Caco-2 (cell line): Measurements from ENCODE around the gene REELD1. TPM values are rescaled to one million over a fixed set of nuclear protein-coding genes. Genes with fewer than 3 reads are reported as not detected.

Experiments used
- BruUV-seq: library from RNA; stranded (reverse); fragments of 400-500 nt; replicated peaks from 2 replicates; lab custom pipeline; 2021; lab: Mats Ljungman, UMichigan
- CTCF ChIA-PET: fragments of 300-600 bp; sonication (Branson Sonifier 250); formaldehyde crosslinking; loops from one replicate; lab custom pipeline; 2022; ENCODE audit warnings: antibody characterized with exemption; lab: Charles Lee
- POLR2A ChIA-PET: fragments of 300-600 bp; sonication (Branson Sonifier 250); formaldehyde crosslinking; loops from one replicate; lab custom pipeline; 2022; ENCODE audit warnings: antibody characterized with exemption; lab: Charles Lee
- DNase-seq, 2 experiments: peaks; one replicate each; pipeline versions ENCODE4 v3.0.0 to v3.0.0-alpha.2; 2020 to 2022
- H3K27me3 ChIP-seq: replicated peaks from 2 replicates; pipeline ENCODE4 v1.6.0; 2011; ENCODE audit warnings: low read length; ENCODE audit not compliant: control insufficient read depth, insufficient read depth
- H3K36me3 ChIP-seq: 2 replicates; pipeline ENCODE4 v1.5.1; 2011; ENCODE audit warnings: low read length; ENCODE audit not compliant: control insufficient read depth, insufficient read depth
- H3K4me1 ChIP-seq: fragments of 250-450 bp; sonication (Bioruptor Pico); 2 replicates; pipeline ENCODE4 v1.5.1; 2020; ENCODE audit warnings: mild to moderate bottlenecking
- H3K4me3 ChIP-seq: 2 replicates; pipeline ENCODE4 v1.5.1; 2011; ENCODE audit warnings: low read depth, mild to moderate bottlenecking, control low read depth, low read length
- H3K9me3 ChIP-seq: fragments of 250-450 bp; sonication (Bioruptor Pico); 2 replicates; pipeline ENCODE4 v1.5.1; 2020; ENCODE audit warnings: mild to moderate bottlenecking, moderate library complexity
- H3K27ac Mint-ChIP-seq: one replicate; pipeline ENCODE4 v1.8.0; 2022; ENCODE audit warnings: mixed read lengths; ENCODE audit not compliant: unreplicated experiment
- H3K27me3 Mint-ChIP-seq: one replicate; pipeline ENCODE4 v1.8.0; 2022; ENCODE audit warnings: mixed read lengths; ENCODE audit not compliant: insufficient read depth, unreplicated experiment
- H3K36me3 Mint-ChIP-seq: one replicate; pipeline ENCODE4 v1.8.0; 2022; ENCODE audit warnings: mild to moderate bottlenecking, mixed read lengths; ENCODE audit not compliant: insufficient read depth, unreplicated experiment
- H3K4me1 Mint-ChIP-seq: one replicate; pipeline ENCODE4 v1.8.0; 2022; ENCODE audit warnings: low read depth, mixed read lengths; ENCODE audit not compliant: unreplicated experiment
- H3K4me3 Mint-ChIP-seq: one replicate; pipeline ENCODE4 v1.8.0; 2022; ENCODE audit warnings: mild to moderate bottlenecking, moderate library complexity, mixed read lengths; ENCODE audit not compliant: unreplicated experiment
- H3K9me3 Mint-ChIP-seq: one replicate; pipeline ENCODE4 v1.8.0; 2022; ENCODE audit warnings: mixed read lengths; ENCODE audit not compliant: unreplicated experiment
- intact Hi-C: fragments of 100-400 bp; cut with micrococcal nuclease; formaldehyde crosslinking; loops from one replicate; pipeline ENCODE4 v1.10.0; 2022; ENCODE audit not compliant: unreplicated experiment
- total RNA-seq: library from RNA; stranded (reverse); gene quantifications from 2 replicates; pipeline ENCODE4 v1.2.3, GENCODE V29; 2022
- TF ChIP-seq, protein P1 (sequence below), 2 experiments: fragments of 200-600 bp in 1 of 2; IDR thresholded peaks; 1 replicate in 1 of 2; 2 replicates in 1 of 2; pipeline versions ENCODE4 v1.5.1 to v1.8.0; 2011 to 2022; ENCODE audit warnings: antibody characterized with exemption in 1 of 2, control low read depth in 1 of 2, inconsistent platforms in 1 of 2, low read depth in 1 of 2, low read length in 1 of 2, mild to moderate bottlenecking in 1 of 2, moderate library complexity in 1 of 2; ENCODE audit not compliant: insufficient read depth in 1 of 2, severe bottlenecking in 1 of 2, unreplicated experiment in 1 of 2

REELD1 gene
- total RNA-seq, 1 experiment from 2014 or later = not detected

DNA sequence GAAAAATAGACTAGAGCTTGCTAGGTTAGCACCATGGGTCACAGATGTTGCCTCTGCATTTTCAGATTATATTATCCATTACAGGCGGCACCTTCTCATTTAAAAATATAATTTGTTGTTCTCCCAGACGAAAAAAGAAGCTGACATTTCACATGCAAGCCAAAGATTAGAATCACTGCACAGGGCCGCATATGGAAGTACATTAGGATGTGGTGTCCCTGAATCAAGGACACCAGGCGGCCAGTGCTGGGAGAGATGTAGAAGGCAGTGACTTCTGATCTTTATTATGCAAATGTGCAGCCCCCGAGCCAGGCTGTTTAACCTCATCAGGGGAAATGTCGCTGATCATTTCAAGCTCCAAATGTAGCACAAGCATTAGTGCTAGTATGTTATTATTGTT, 22.8 kb downstream of the REELD1 start:
- Mint-ChIP-seq H3K4me1 (peaks cover 5% of the 10 kb centered on the region), H3K27ac (no peak overlapping the region), H3K9me3 (peaks cover 3% of the 10 kb centered on the region), H3K36me3 (no peaks in the 10 kb centered on the region), H3K4me3 (no peak overlapping the region), H3K27me3 (peaks cover 2% of the 10 kb centered on the region)
- Histone ChIP-seq H3K4me1 (peaks cover 8% of the 10 kb centered on the region; the same call in 1 of the 2 replicates), H3K27me3 (no peaks in the 10 kb centered on the region), H3K9me3 (no peaks in the 10 kb centered on the region), H3K36me3 (no peaks in the 10 kb centered on the region), H3K4me3 (no peak overlapping the region)
- POLR2A ChIA-PET = no interaction called here
- CTCF ChIA-PET = no interaction called here
- DNase-seq = no peak
- BruUV-seq = no TSS peak
- TF ChIP-seq, protein P1, sequence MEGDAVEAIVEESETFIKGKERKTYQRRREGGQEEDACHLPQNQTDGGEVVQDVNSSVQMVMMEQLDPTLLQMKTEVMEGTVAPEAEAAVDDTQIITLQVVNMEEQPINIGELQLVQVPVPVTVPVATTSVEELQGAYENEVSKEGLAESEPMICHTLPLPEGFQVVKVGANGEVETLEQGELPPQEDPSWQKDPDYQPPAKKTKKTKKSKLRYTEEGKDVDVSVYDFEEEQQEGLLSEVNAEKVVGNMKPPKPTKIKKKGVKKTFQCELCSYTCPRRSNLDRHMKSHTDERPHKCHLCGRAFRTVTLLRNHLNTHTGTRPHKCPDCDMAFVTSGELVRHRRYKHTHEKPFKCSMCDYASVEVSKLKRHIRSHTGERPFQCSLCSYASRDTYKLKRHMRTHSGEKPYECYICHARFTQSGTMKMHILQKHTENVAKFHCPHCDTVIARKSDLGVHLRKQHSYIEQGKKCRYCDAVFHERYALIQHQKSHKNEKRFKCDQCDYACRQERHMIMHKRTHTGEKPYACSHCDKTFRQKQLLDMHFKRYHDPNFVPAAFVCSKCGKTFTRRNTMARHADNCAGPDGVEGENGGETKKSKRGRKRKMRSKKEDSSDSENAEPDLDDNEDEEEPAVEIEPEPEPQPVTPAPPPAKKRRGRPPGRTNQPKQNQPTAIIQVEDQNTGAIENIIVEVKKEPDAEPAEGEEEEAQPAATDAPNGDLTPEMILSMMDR (IDR thresholded peaks at IDR 0.05; ENCODE audit: insufficient read depth in 1 of 2, low read depth in 1 of 2, low read length in 1 of 2, severe bottlenecking in 1 of 2, unreplicated experiment in 1 of 2) = no peak
- intact Hi-C loops = no loop called here

DNA sequence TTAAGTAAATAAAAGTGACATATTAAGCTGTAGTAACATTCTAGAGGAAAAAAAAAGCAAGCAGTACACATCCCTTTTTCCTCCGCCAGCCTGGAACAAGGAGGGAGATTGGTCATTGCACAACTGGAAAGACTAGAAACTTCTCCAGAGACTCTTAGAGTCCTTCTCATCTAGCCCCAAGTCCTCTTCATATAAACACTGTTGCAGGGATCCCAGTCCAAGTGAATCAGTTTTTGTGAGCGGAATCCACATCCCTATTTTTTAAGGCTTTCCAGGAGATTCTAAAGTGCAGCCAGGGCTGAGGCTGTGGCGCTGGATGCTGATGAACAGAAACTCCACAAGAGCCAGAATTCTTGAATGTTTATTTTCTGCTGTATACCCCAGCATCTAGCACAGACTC, 23.8 kb downstream of the REELD1 start:
- TF ChIP-seq, protein P1 (IDR thresholded peaks at IDR 0.05; ENCODE audit: insufficient read depth in 1 of 2, low read depth in 1 of 2, low read length in 1 of 2, severe bottlenecking in 1 of 2, unreplicated experiment in 1 of 2) = no peak
- intact Hi-C loops = no loop called here
- Mint-ChIP-seq H3K27ac (no peak overlapping the region), H3K9me3 (no peaks in the 10 kb centered on the region), H3K4me3 (no peak overlapping the region), H3K36me3 (no peaks in the 10 kb centered on the region), H3K27me3 (peaks cover 2% of the 10 kb centered on the region), H3K4me1 (peaks cover 5% of the 10 kb centered on the region)
- no peaks in the 10 kb centered on the region for H3K36me3 ChIP-seq
- H3K27me3 ChIP-seq = no peaks in the 10 kb centered on the region
- H3K4me3 ChIP-seq = no peak overlapping the region
- ChIA-PET CTCF (no interaction called here), POLR2A (no interaction called here)
- no peak for DNase-seq
- no TSS peak for BruUV-seq
- H3K9me3 ChIP-seq = no peaks in the 10 kb centered on the region
- H3K4me1 ChIP-seq = peaks cover 8% of the 10 kb centered on the region; the same call in 1 of the 2 replicates

DNA sequence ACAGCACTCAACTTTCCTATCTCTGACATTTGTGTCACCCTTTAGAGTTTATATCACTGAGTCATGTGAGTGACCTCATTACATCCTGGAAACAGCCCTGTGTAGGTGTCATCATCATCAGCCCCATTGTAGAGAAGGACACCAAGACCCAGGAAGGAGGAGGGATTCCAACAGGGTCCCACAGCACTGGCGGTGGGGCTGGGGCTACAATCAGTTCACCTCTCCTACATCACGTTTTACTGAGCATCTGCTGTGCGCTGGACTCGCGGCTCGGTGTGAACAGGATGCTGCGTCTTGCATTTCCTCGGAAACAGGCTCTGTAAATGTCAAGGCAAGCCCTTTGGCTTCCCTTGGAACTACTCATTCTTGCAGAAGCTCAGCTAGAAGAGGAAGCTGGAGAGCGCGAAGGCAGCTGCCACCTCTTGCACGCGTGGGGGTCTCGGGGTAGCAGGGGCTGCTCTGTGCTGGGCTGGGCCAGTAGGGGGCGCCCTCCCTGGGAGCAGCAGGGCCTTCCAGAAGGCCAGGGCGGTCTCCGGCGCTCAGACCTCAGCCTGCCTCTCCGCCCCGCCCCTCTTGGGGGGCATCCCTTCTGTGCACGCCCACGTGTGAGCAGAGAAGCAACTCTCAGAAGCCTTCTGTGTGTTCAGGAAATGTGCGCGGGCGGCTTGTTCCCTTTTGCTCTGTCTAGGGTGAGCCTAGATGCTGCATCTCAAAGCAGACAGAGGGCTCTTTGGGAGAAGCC, 29.0 kb downstream of the REELD1 start:
- no peaks in the 10 kb centered on the region for H3K27me3 Mint-ChIP-seq
- TF ChIP-seq, protein P1 (IDR thresholded peaks at IDR 0.05; ENCODE audit: insufficient read depth in 1 of 2, low read depth in 1 of 2, low read length in 1 of 2, severe bottlenecking in 1 of 2, unreplicated experiment in 1 of 2) = peak in 1 of 2 experiments; percentile 4
- no peak overlapping the region for H3K4me3 Mint-ChIP-seq
- no peak overlapping the region for H3K27ac Mint-ChIP-seq
- ChIA-PET POLR2A (no interaction called here), CTCF (interaction anchor here (0.6 kb wide), 1 partner anchor 666 kb away, joined by 3 read pairs; no protein-coding TSS in a partner anchor)
- Histone ChIP-seq H3K4me3 (no peak overlapping the region), H3K4me1 (peaks cover 13% of the 10 kb centered on the region; the same call in 1 of the 2 replicates), H3K27me3 (no peaks in the 10 kb centered on the region), H3K9me3 (no peaks in the 10 kb centered on the region), H3K36me3 (no peaks in the 10 kb centered on the region)
- no peak for DNase-seq
- H3K36me3 Mint-ChIP-seq = peaks cover 6% of the 10 kb centered on the region
- BruUV-seq = no TSS peak
- peaks cover 5% of the 10 kb centered on the region for H3K4me1 Mint-ChIP-seq
- H3K9me3 Mint-ChIP-seq = no peaks in the 10 kb centered on the region
- intact Hi-C loops = no loop called here
